OCI-LY7 (cell line): ENCODE measurements around the gene OGDHL. TPM values are rescaled to one million over a fixed set of nuclear protein-coding genes. Genes with fewer than 3 reads are reported as not detected.
A peak's percentile ranks its signal among the peaks of the same experiment; 100 is the strongest.

Source experiments
- BruUV-seq: library from RNA; stranded (reverse); fragments of 400-500 nt; replicated peaks from 2 replicates; lab custom pipeline; 2021; lab: Mats Ljungman, UMichigan
- CTCF ChIA-PET: fragments of 300-600 bp; sonication (Branson Sonifier 250); formaldehyde crosslinking; loops from one replicate; lab custom pipeline; 2022; ENCODE audit warnings: antibody characterized with exemption; ENCODE audit not compliant: unreplicated experiment; lab: Charles Lee
- POLR2A ChIA-PET: fragments of 300-600 bp; sonication (Branson Sonifier 250); formaldehyde crosslinking; loops from one replicate; lab custom pipeline; 2022; ENCODE audit warnings: antibody characterized with exemption; lab: Charles Lee
- DNase-seq: peaks from one replicate; pipeline ENCODE4 v3.0.0-alpha.2; 2015; ENCODE audit warnings: low spot score
- H2AFZ ChIP-seq: fragments of 200-600 bp; sonication (generic), shearing (Covaris generic); 2 replicates; pipeline ENCODE4 v1.6.1; 2014; ENCODE audit warnings: mild to moderate bottlenecking, antibody characterized with exemption, low read length, moderate library complexity
- H3K27ac ChIP-seq: fragments of 200-600 bp; sonication (generic); 2 replicates; pipeline ENCODE4 v1.5.1; 2014; ENCODE audit warnings: mixed run types, low read depth, mild to moderate bottlenecking, moderate library complexity, low read length, inconsistent platforms; ENCODE audit not compliant: poor library complexity, severe bottlenecking
- H3K36me3 ChIP-seq: fragments of 200-600 bp; sonication (generic); 2 replicates; pipeline ENCODE4 v1.6.1; 2014; ENCODE audit warnings: mild to moderate bottlenecking, antibody characterized with exemption, low read length, moderate library complexity, mixed read lengths; ENCODE audit not compliant: insufficient read depth
- H3K4me1 ChIP-seq: fragments of 200-600 bp; sonication (generic); 2 replicates; pipeline ENCODE4 v1.5.1; 2014; ENCODE audit warnings: mild to moderate bottlenecking, low read length; ENCODE audit not compliant: insufficient read depth, poor library complexity, severe bottlenecking
- H3K4me2 ChIP-seq: fragments of 200-600 bp; sonication (generic); 2 replicates; pipeline ENCODE4 v1.6.1; 2014; ENCODE audit warnings: mild to moderate bottlenecking, low read length
- H3K4me3 ChIP-seq: fragments of 200-600 bp; sonication (generic); 2 replicates; pipeline ENCODE4 v1.5.1; 2014; ENCODE audit warnings: mild to moderate bottlenecking, low read depth, low read length; ENCODE audit not compliant: poor library complexity, severe bottlenecking
- H3K79me2 ChIP-seq: fragments of 200-600 bp; sonication (generic); 2 replicates; pipeline ENCODE4 v1.6.1; 2016; ENCODE audit warnings: low read depth, mild to moderate bottlenecking, low read length, moderate library complexity, mixed read lengths; ENCODE audit not compliant: insufficient read depth
- H3K9me2 ChIP-seq: fragments of 200-600 bp; sonication (generic); 2 replicates; pipeline ENCODE4 v1.6.1; 2016; ENCODE audit warnings: mild to moderate bottlenecking, low read length, mixed read lengths; ENCODE audit not compliant: insufficient read depth
- H3K9me3 ChIP-seq: fragments of 200-600 bp; sonication (generic); 2 replicates; pipeline ENCODE4 v1.6.1; 2014; ENCODE audit warnings: mild to moderate bottlenecking, mixed run types, low read length, mixed read lengths
- H4K20me1 ChIP-seq: fragments of 200-600 bp; sonication (generic); 2 replicates; pipeline ENCODE4 v1.6.1; 2014; ENCODE audit warnings: mild to moderate bottlenecking, antibody characterized with exemption, low read length, moderate library complexity, mixed read lengths; ENCODE audit not compliant: insufficient read depth
- CTCF ChIP-seq: fragments of 200-600 bp; sonication (generic); conservative IDR thresholded peaks from 2 replicates; pipeline ENCODE4 v1.5.1; 2014; ENCODE audit warnings: mild to moderate bottlenecking, antibody characterized with exemption, low read length, moderate library complexity, mixed read lengths
- EZH2phosphoT487 ChIP-seq: fragments of 200-600 bp; sonication (generic); IDR thresholded peaks from 2 replicates; pipeline ENCODE4 v1.6.1; 2018; ENCODE audit warnings: low read depth, borderline replicate concordance, mild to moderate bottlenecking, mixed run types, antibody characterized with exemption, low read length, moderate library complexity, mixed read lengths
- intact Hi-C: fragments of 100-400 bp; cut with micrococcal nuclease; formaldehyde crosslinking; loops from one replicate; pipeline ENCODE4 v1.10.0; 2022; ENCODE audit not compliant: unreplicated experiment
- total RNA-seq, 2 experiments: library from RNA; depleted of rRNA in 1 of 2; stranded (reverse); fragments of >200 nt in 1 of 2; shearing (Covaris generic) in 1 of 2; gene quantifications; 2 replicates each; pipeline ENCODE4 v1.2.3, GENCODE V29; 2014 to 2022

OGDHL gene
- total RNA-seq, 2 experiments from 2014 or later, result 0.23 TPM; not detected in 1

DNA sequence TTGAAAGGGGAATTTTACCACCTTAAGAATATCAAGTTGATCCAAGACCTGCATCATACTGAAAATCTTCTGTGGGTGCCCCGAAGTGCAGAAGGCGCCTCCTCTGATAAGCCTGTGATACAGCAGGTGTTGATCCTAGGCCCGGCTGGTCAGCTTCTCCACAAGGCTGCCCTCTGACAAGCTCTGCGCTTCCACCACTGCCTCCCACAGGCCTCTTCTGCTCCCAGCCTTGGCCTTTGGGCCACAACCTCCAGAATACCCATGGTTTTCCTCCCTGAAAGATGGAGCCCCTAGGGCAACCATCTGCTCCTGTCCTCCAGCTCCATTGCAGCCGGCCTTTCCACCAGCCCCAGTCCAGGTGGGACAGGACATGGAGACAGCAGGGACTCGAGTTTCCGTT is 5.6 kb upstream of the OGDHL start:
- Histone ChIP-seq H3K9me3 (no peaks in the 10 kb centered on the region), H2AFZ (no peak overlapping the region), H4K20me1 (no peaks in the 10 kb centered on the region), H3K4me3 (no peak overlapping the region), H3K27ac (no peak overlapping the region), H3K4me2 (no peak overlapping the region), H3K4me1 (peaks cover 23% of the 10 kb centered on the region), H3K36me3 (no peaks in the 10 kb centered on the region), H3K9me2 (no peaks in the 10 kb centered on the region), H3K79me2 (no peaks in the 10 kb centered on the region)
- intact Hi-C loops, result no loop called here
- no peak for DNase-seq
- no peak for TF ChIP-seq EZH2phosphoT487
- TF ChIP-seq CTCF, result no peak
- CTCF ChIA-PET, result no interaction called here
- BruUV-seq, result no TSS peak
- POLR2A ChIA-PET, result no interaction called here

DNA sequence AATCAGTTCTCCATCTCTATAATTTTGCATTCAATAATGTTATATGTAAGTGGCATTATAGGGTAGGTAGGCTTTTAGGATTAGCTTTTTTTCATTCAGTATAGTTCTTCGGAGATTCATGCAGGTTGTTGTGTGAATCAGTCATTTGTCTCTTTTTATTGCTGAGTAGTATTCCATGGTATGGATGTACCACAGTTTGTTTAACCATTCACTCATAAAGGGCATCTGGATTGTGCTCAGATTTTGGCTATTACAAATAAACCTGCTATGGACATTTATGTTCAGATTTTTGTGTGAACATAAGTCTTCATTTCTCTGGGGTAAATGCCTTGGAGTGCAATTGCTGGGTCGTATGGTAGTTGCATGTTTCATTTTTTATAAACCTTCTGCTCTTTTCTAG is 4.4 kb upstream of the OGDHL start:
- Histone ChIP-seq H3K79me2 (no peaks in the 10 kb centered on the region), H3K36me3 (no peaks in the 10 kb centered on the region), H3K9me3 (no peaks in the 10 kb centered on the region), H3K27ac (no peak overlapping the region), H3K4me3 (no peak overlapping the region), H3K4me2 (no peak overlapping the region), H2AFZ (no peak overlapping the region), H4K20me1 (no peaks in the 10 kb centered on the region), H3K4me1 (peaks cover 11% of the 10 kb centered on the region), H3K9me2 (no peaks in the 10 kb centered on the region)
- no peak for DNase-seq
- intact Hi-C loops, result no loop called here
- ChIA-PET CTCF (no interaction called here), POLR2A (no interaction called here)
- TF ChIP-seq EZH2phosphoT487 (no peak), CTCF (no peak)
- BruUV-seq, result no TSS peak

GRCh38 chr10:49762566-49762877 is 399 bp upstream of the OGDHL start:
- Histone ChIP-seq H3K4me1 (no peaks in the 10 kb centered on the region), H3K4me2 (peak overlapping the region; percentile 41; the same call in 1 of the 2 replicates), H3K79me2 (no peaks in the 10 kb centered on the region), H3K9me3 (no peaks in the 10 kb centered on the region), H4K20me1 (no peaks in the 10 kb centered on the region), H3K4me3 (peak overlapping the region; percentile 52), H3K36me3 (no peaks in the 10 kb centered on the region), H3K27ac (no peak overlapping the region), H3K9me2 (no peaks in the 10 kb centered on the region), H2AFZ (no peak overlapping the region)
- intact Hi-C loops, result no loop called here
- BruUV-seq, result no TSS peak
- DNase-seq, result no peak
- CTCF ChIA-PET, result no interaction called here
- TF ChIP-seq CTCF (no peak), EZH2phosphoT487 (no peak)
- POLR2A ChIA-PET, result no interaction called here
